SK-N-MC (cell line): ENCODE results near the gene ATP2B2.

Experiments
- EZH2 ChIP-seq: fragments of 200-600 bp; sonication (generic); IDR thresholded peaks from one replicate; pipeline ENCODE4 v1.6.1; 2017; ENCODE audit warnings: antibody characterized with exemption
- FOXP2 ChIP-seq: optimal IDR thresholded peaks from 2 replicates; pipeline ENCODE3; 2011; ENCODE audit warnings: mild to moderate bottlenecking, moderate library complexity; ENCODE audit not compliant: insufficient read depth; ENCODE audit errors: extremely low read length, control extremely low read depth
- POLR2AphosphoS5 ChIP-seq: IDR thresholded peaks from 2 replicates; pipeline ENCODE4 v1.6.1; 2012; ENCODE audit warnings: mild to moderate bottlenecking, low read depth, low read length, borderline replicate concordance

DNA sequence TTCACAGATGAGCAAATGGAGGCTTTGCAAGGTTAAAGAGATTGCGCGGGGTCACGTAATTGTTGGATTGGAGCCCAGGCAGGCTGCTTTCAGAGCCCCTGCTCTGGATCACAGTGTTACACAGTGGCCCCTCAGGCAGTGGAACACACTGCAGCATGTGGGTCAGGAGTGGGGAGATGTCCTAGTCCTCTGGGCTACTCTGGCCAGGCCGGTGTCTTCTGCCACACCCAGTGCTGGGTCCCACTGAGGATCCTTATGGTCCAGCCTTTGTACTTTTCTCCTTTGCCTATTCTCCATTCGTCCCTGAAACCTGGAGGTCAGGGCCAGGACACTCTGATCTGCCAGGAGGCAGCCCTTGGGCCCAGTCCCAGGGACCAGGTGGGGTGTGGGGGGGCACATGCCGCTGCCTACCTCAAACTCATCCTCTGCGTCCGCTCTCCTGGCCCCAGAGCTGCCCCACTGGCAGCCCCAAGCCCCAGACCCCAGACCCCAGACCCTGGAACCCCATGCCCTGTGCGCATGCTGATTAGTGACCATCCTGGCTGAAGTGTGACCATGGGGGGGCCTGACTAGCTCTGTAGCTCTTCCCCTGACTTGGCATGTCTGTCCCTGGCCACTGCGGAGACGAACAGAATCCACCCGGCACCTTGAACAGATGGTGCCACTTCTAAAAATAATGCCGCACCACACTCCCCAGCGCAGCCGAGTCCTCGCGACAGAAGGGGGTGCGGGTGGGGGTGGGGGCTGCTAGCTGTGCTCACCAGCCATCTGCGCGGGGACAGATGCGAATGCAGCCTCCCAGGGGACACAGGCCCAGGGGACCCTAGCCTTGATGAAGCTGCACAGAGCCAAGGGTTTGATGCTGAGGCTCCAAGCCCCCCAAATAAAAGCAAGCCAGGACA is 41.6 kb downstream of the ATP2B2 start:
- no peak for TF ChIP-seq EZH2
- TF ChIP-seq POLR2AphosphoS5: no peak
- TF ChIP-seq FOXP2: no peak
